H1 (cell line): ENCODE results near the gene IKZF2. TPM values are rescaled to one million over a fixed set of nuclear protein-coding genes. Genes with fewer than 3 reads are reported as not detected.

ENCODE experiments used
- CTCF ChIA-PET: fragments of 300-600 bp; sonication (Branson Sonifier 250); formaldehyde crosslinking; loops from one replicate; lab custom pipeline; 2021; ENCODE audit not compliant: partially characterized antibody; lab: Charles Lee
- POLR2A ChIA-PET: fragments of 300-600 bp; sonication (Branson Sonifier 250); formaldehyde crosslinking; loops from one replicate; lab custom pipeline; 2021; ENCODE audit warnings: inconsistent platforms; ENCODE audit not compliant: partially characterized antibody; lab: Charles Lee
- DNase-seq, 2 experiments: peaks; one replicate each; pipeline versions ENCODE4 v3.0.0 to v3.0.0-alpha.2; 2010 to 2022; ENCODE audit warnings: low spot score in 2 of 2, low read depth in 1 of 2, mixed read lengths in 1 of 2
- FAIRE-seq: peaks from 2 replicates; lab custom pipeline; 2011; peaks lifted over from hg19 to GRCh38; lab: Jason Lieb, UNC
- H2AFZ ChIP-seq: 2 replicates; pipeline ENCODE4 v1.8.1; 2012; ENCODE audit warnings: low read length, inconsistent platforms
- H2AK5ac ChIP-seq: 2 replicates; pipeline ENCODE4 v1.6.1; 2013; ENCODE audit warnings: low read depth, low read length
- H2BK120ac ChIP-seq: replicated peaks from 2 replicates; pipeline ENCODE3; 2013; ENCODE audit warnings: low read depth, low read length, inconsistent platforms
- H2BK12ac ChIP-seq: 2 replicates; pipeline ENCODE4 v1.6.1; 2013; ENCODE audit warnings: low read depth, low read length
- H2BK15ac ChIP-seq: 2 replicates; pipeline ENCODE4 v1.6.1; 2013; ENCODE audit warnings: low read length
- H2BK20ac ChIP-seq: 2 replicates; pipeline ENCODE4 v1.6.1; 2013; ENCODE audit warnings: low read length
- H2BK5ac ChIP-seq: 2 replicates; pipeline ENCODE4 v1.6.1; 2013; ENCODE audit warnings: low read depth, low read length
- H3K14ac ChIP-seq: 2 replicates; pipeline ENCODE4 v1.6.1; 2013; ENCODE audit warnings: inconsistent platforms; ENCODE audit not compliant: insufficient read length
- H3K18ac ChIP-seq: 2 replicates; pipeline ENCODE4 v1.6.1; 2013; ENCODE audit warnings: low read length; ENCODE audit errors: extremely low read depth
- H3K23ac ChIP-seq: 2 replicates; pipeline ENCODE4 v1.6.1; 2013; ENCODE audit warnings: inconsistent platforms; ENCODE audit not compliant: insufficient read length
- H3K23me2 ChIP-seq: 2 replicates; pipeline ENCODE4 v1.6.1; 2013; ENCODE audit warnings: low read depth, low read length
- H3K27ac ChIP-seq: 2 replicates; pipeline ENCODE4 v1.6.1; 2011; ENCODE audit warnings: low read depth, low read length, inconsistent platforms
- H3K27me3 ChIP-seq, 4 experiments: replicated peaks in 1 of 4; 1 replicate in 1 of 4; 2 replicates in 3 of 4; pipeline versions ENCODE4 v1.6.1 to v1.8.1; 2011 to 2013; ENCODE audit warnings: low read length in 3 of 4, mild to moderate bottlenecking in 3 of 4, inconsistent platforms in 2 of 4, mixed read lengths in 2 of 4, moderate library complexity in 1 of 4; ENCODE audit not compliant: control insufficient read depth in 3 of 4, insufficient read depth in 3 of 4; ENCODE audit errors: extremely low read depth in 1 of 4
- H3K36me3 ChIP-seq, 4 experiments: 2 replicates each; pipeline versions ENCODE4 v1.6.1 to v1.8.1; 2011 to 2013; ENCODE audit warnings: mild to moderate bottlenecking in 4 of 4, low read length in 3 of 4, moderate library complexity in 2 of 4, control low read depth in 1 of 4, inconsistent platforms in 1 of 4; ENCODE audit not compliant: insufficient read depth in 4 of 4, control insufficient read depth in 2 of 4
- H3K4ac ChIP-seq: replicated peaks from 2 replicates; pipeline ENCODE3; 2013; ENCODE audit warnings: low read length, low read depth, mixed read lengths, inconsistent platforms; ENCODE audit not compliant: insufficient read length
- H3K4me1 ChIP-seq, 4 experiments: replicated peaks in 1 of 4; 1 replicate in 1 of 4; 2 replicates in 3 of 4; pipeline versions ENCODE4 v1.6.1 to v1.8.1; 2011 to 2013; ENCODE audit warnings: low read length in 3 of 4, inconsistent platforms in 2 of 4, mixed read lengths in 1 of 4; ENCODE audit not compliant: insufficient read depth in 4 of 4, control insufficient read depth in 3 of 4
- H3K4me2 ChIP-seq, 2 experiments: 2 replicates each; pipeline versions ENCODE4 v1.6.1 to v1.8.1; 2011 to 2013; ENCODE audit warnings: low read depth in 2 of 2, low read length in 2 of 2, control low read depth in 1 of 2, inconsistent platforms in 1 of 2, mild to moderate bottlenecking in 1 of 2; ENCODE audit not compliant: insufficient read depth in 1 of 2
- H3K4me3 ChIP-seq, 4 experiments: fragments of 200-600, 300-600 bp in 1 of 4; sonication (generic), shearing (Covaris generic), sonication (Bioruptor Twin) in 1 of 4; 2 replicates each; pipeline versions ENCODE4 v1.5.1 to v1.8.1; 2011 to 2016; ENCODE audit warnings: low read length in 4 of 4, low read depth in 3 of 4, control low read depth in 2 of 4, inconsistent platforms in 2 of 4, mild to moderate bottlenecking in 2 of 4, mixed read lengths in 1 of 4, moderate library complexity in 1 of 4; ENCODE audit not compliant: insufficient read depth in 2 of 4; ENCODE audit errors: extremely low read depth in 1 of 4
- H3K56ac ChIP-seq: replicated peaks from 2 replicates; pipeline ENCODE3; 2013; ENCODE audit warnings: low read depth, mild to moderate bottlenecking, mixed read lengths, low read length, inconsistent platforms; ENCODE audit not compliant: insufficient read length
- H3K79me1 ChIP-seq: 2 replicates; pipeline ENCODE4 v1.6.1; 2013; ENCODE audit warnings: low read depth, low read length, control low read depth
- H3K79me2 ChIP-seq, 2 experiments: 2 replicates each; pipeline versions ENCODE4 v1.6.1 to v1.8.1; 2012 to 2013; ENCODE audit warnings: low read length in 2 of 2, mild to moderate bottlenecking in 2 of 2, inconsistent platforms in 1 of 2; ENCODE audit not compliant: insufficient read depth in 2 of 2, control insufficient read depth in 1 of 2
- H3K9ac ChIP-seq, 4 experiments: replicated peaks in 1 of 4; 1 replicate in 1 of 4; 2 replicates in 3 of 4; pipeline versions ENCODE4 v1.6.1 to v1.8.1; 2011 to 2013; ENCODE audit warnings: low read depth in 3 of 4, low read length in 3 of 4, control low read depth in 2 of 4, mild to moderate bottlenecking in 2 of 4, moderate library complexity in 2 of 4, inconsistent platforms in 1 of 4; ENCODE audit errors: extremely low read depth in 1 of 4
- H3K9me3 ChIP-seq, 2 experiments: 2 replicates each; pipeline versions ENCODE4 v1.6.1 to v1.8.1; 2012 to 2013; ENCODE audit warnings: mild to moderate bottlenecking in 2 of 2, moderate library complexity in 2 of 2, control low read depth in 1 of 2, inconsistent platforms in 1 of 2, low read depth in 1 of 2, low read length in 1 of 2, mixed read lengths in 1 of 2; ENCODE audit not compliant: insufficient read depth in 2 of 2
- H4K20me1 ChIP-seq, 2 experiments: replicated peaks in 1 of 2; 2 replicates each; pipeline versions ENCODE3 to v1.8.1; 2011 to 2013; ENCODE audit warnings: inconsistent platforms in 2 of 2, low read length in 2 of 2, mild to moderate bottlenecking in 1 of 2; ENCODE audit not compliant: insufficient read depth in 2 of 2, control insufficient read depth in 1 of 2
- H4K5ac ChIP-seq: 2 replicates; pipeline ENCODE4 v1.6.1; 2013; ENCODE audit warnings: low read length, low read depth, mixed read lengths, inconsistent platforms; ENCODE audit not compliant: insufficient read length
- H4K8ac ChIP-seq: 2 replicates; pipeline ENCODE4 v1.8.0; 2013; ENCODE audit warnings: mild to moderate bottlenecking, moderate library complexity, low read length, inconsistent platforms; ENCODE audit not compliant: insufficient read depth; ENCODE audit errors: extremely low read depth
- H4K91ac ChIP-seq: replicated peaks from 2 replicates; pipeline ENCODE3; 2013; ENCODE audit warnings: low read length, mixed read lengths, inconsistent platforms; ENCODE audit not compliant: insufficient read length
- BCL11A ChIP-seq, 2 experiments: IDR thresholded peaks; one replicate each; pipeline ENCODE4 v1.6.1; 2011; ENCODE audit warnings: low read depth in 2 of 2, low read length in 2 of 2, mild to moderate bottlenecking in 2 of 2
- BRCA1 ChIP-seq: IDR thresholded peaks from 2 replicates; pipeline ENCODE4 v1.6.1; 2012; ENCODE audit warnings: low read depth, low read length, improper control_type of control experiment
- EZH2 ChIP-seq: fragments of 200-600 bp; sonication (generic); IDR thresholded peaks from 2 replicates; pipeline ENCODE4 v1.7.1; 2012; ENCODE audit warnings: low read depth, mild to moderate bottlenecking, moderate library complexity, low read length, inconsistent platforms; ENCODE audit not compliant: severe bottlenecking
- HDAC2 ChIP-seq, 2 experiments: fragments of 300-600 bp in 1 of 2; sonication (generic) in 1 of 2; IDR thresholded peaks; 2 replicates each; pipeline ENCODE4 v1.6.1; 2011 to 2012; ENCODE audit warnings: low read depth in 2 of 2, low read length in 2 of 2, mild to moderate bottlenecking in 2 of 2, moderate library complexity in 2 of 2, borderline replicate concordance in 1 of 2, inconsistent platforms in 1 of 2
- HDAC6 ChIP-seq: IDR thresholded peaks from one replicate; pipeline ENCODE4 v1.7.1; 2012; ENCODE audit warnings: low read depth, mild to moderate bottlenecking, inconsistent platforms, low read length, moderate library complexity
- KDM5A ChIP-seq: fragments of 200-600 bp; IDR thresholded peaks from 2 replicates; pipeline ENCODE4 v1.7.1; 2012; ENCODE audit warnings: mild to moderate bottlenecking, low read length, inconsistent platforms, mixed read lengths
- NRF1 ChIP-seq: IDR thresholded peaks from 2 replicates; pipeline ENCODE4 v1.6.1; 2011; ENCODE audit warnings: mild to moderate bottlenecking, low read depth, low read length, improper control_type of control experiment
- POLR2A ChIP-seq, 2 experiments: IDR thresholded peaks; 1 replicate in 1 of 2; 2 replicates in 1 of 2; pipeline ENCODE4 v1.6.1; 2011; ENCODE audit warnings: low read depth in 2 of 2, low read length in 2 of 2, mild to moderate bottlenecking in 2 of 2; ENCODE audit errors: control extremely low read depth in 1 of 2
- SP1 ChIP-seq: IDR thresholded peaks from 2 replicates; pipeline ENCODE4 v1.6.1; 2011; ENCODE audit warnings: low read depth, low read length
- SP4 ChIP-seq: IDR thresholded peaks from 2 replicates; pipeline ENCODE4 v1.6.1; 2012; ENCODE audit warnings: low read length, inconsistent platforms
- TCF12 ChIP-seq: IDR thresholded peaks from 2 replicates; pipeline ENCODE4 v1.6.1; 2011; ENCODE audit warnings: low read depth, mild to moderate bottlenecking, low read length
- USF2 ChIP-seq: IDR thresholded peaks from 2 replicates; pipeline ENCODE4 v1.6.1; 2011; ENCODE audit warnings: low read length, improper control_type of control experiment
- YY1 ChIP-seq: IDR thresholded peaks from 2 replicates; pipeline ENCODE4 v1.6.1; 2011; ENCODE audit warnings: low read depth, mild to moderate bottlenecking, low read length
- WGBS, 2 experiments: shearing (Covaris generic) in 1 of 2; methylation state at CpG; one replicate each; pipeline versions ENCODE4 v1.1.6 to v1.1.7; 2013 to 2015; ENCODE audit warnings: low lambda C conversion rate in 2 of 2, mixed read lengths in 2 of 2, inconsistent platforms in 1 of 2, low coverage in 1 of 2, missing lambda C conversion rate in 1 of 2; ENCODE audit not compliant: insufficient replicate concordance in 2 of 2, insufficient coverage in 1 of 2, insufficient read length in 1 of 2; ENCODE audit errors: extremely low coverage in 1 of 2, missing lambda C conversion rate in 1 of 2; 5-methylcytosine and 5-hydroxymethylcytosine counted together
- polyA plus RNA-seq, 7 experiments: library from polyadenylated mRNA; depleted of rRNA in 3 of 7; stranded (reverse) in 5 of 7; unstranded in 2 of 7; fragments of >200 nt in 5 of 7; fragments of 200-250 nt in 2 of 7; gene quantifications; 1 replicate in 5 of 7; 2 replicates in 1 of 7; 4 replicates in 1 of 7; pipeline versions ENCODE4 v1.2.1 to v1.2.3, GENCODE V29; 2011 to 2013; ENCODE audit warnings: missing spikeins in 2 of 7, mixed read lengths in 2 of 7
- total RNA-seq: library from RNA; stranded (reverse); fragmentation: NEBNext Ultra II Directional; extraction: Animal tissue kit (Norgen Biotek cat#: 25700); gene quantifications from 2 replicates; pipeline ENCODE4 v1.2.1, GENCODE V29; 2021

The IKZF2 gene
- total and polyA plus RNA-seq, 2 of the 8 experiments (the other 6 are each of a cell fraction or from before 2014, with no cell fraction given), result 1.7 to 4.4 TPM

GRCh38 chr2:213068676-213069359 is 82.6 kb downstream of the IKZF2 start:
- Histone ChIP-seq H3K79me1 (no peaks in the 10 kb centered on the region), H3K4me1 (peaks cover 0 to 9% (median 5%) of the 10 kb centered on the region in 4 experiments; a peak in 4 of 7 replicates), H3K56ac (no peak overlapping the region), H4K5ac (no peak overlapping the region), H3K4ac (no peak overlapping the region), H3K18ac (no peak overlapping the region), H2AFZ (no peak overlapping the region; the same call in 1 of the 2 replicates), H2BK120ac (no peak overlapping the region), H3K23me2 (no peaks in the 10 kb centered on the region), H3K79me2 (no peaks in the 10 kb centered on the region), H3K9ac (no peak overlapping the region), H3K27ac (peak overlapping the region; percentile 17; the same call in 1 of the 2 replicates), H3K27me3 (no peaks in the 10 kb centered on the region), H4K8ac (no peak overlapping the region), H2BK15ac (no peak overlapping the region), H3K9me3 (no peaks in the 10 kb centered on the region), H2AK5ac (no peak overlapping the region), H3K14ac (no peak overlapping the region), H3K23ac (no peak overlapping the region), H2BK20ac (no peak overlapping the region), H4K20me1 (no peaks in the 10 kb centered on the region), H3K4me2 (peak overlapping the region in 1 of 2 experiments; percentile 13; a peak in 3 of 4 replicates), H2BK12ac (no peak overlapping the region), H2BK5ac (no peak overlapping the region), H3K36me3 (no peaks in the 10 kb centered on the region), H4K91ac (no peak overlapping the region), H3K4me3 (no peak overlapping the region)
- DNase-seq (no peak), FAIRE-seq (peak; percentile 55)
- WGBS, 2 experiments, result 72% methylated on average over 2 of the region's 2 CpGs; no CpG with 5 or more reads in 1 of the 2 experiments
- POLR2A ChIA-PET, result no interaction called here
- CTCF ChIA-PET, result interaction anchor here (1.1 kb wide), 1 partner anchor 12 kb away, joined by 4 read pairs; no protein-coding TSS in a partner anchor
- TF ChIP-seq BRCA1, result no peak
- TF ChIP-seq SP4, result no peak
- no peak for TF ChIP-seq BCL11A (IDR thresholded peaks at IDR 0.05; ENCODE audit: low read depth in 2 of 2, low read length in 2 of 2)
- TF ChIP-seq TCF12, result no peak
- TF ChIP-seq POLR2A (IDR thresholded peaks at IDR 0.05; ENCODE audit: control extremely low read depth in 1 of 2, low read depth in 2 of 2, low read length in 2 of 2), result no peak
- no peak for TF ChIP-seq YY1
- TF ChIP-seq NRF1, result no peak
- no peak for TF ChIP-seq SP1
- no peak for TF ChIP-seq HDAC6
- no peak for TF ChIP-seq KDM5A
- TF ChIP-seq USF2, result no peak
- no peak for TF ChIP-seq HDAC2 (IDR thresholded peaks at IDR 0.05; ENCODE audit: borderline replicate concordance in 1 of 2, low read depth in 2 of 2, low read length in 2 of 2)
- TF ChIP-seq EZH2, result no peak
